Activated CD4-positive, CD25-positive, alpha-beta regulatory T cell treated with anti-CD3 and anti-CD28 coated beads, Interleukin-2, amount 50 U/mL, for 16 hours (primary cell): Measurements from ENCODE around the gene DNTT.

Experiments used
- DNase-seq: peaks from one replicate; pipeline ENCODE4 v3.0.0-alpha.2; 2020; ENCODE audit warnings: low read depth, low spot score

DNTT gene

DNA sequence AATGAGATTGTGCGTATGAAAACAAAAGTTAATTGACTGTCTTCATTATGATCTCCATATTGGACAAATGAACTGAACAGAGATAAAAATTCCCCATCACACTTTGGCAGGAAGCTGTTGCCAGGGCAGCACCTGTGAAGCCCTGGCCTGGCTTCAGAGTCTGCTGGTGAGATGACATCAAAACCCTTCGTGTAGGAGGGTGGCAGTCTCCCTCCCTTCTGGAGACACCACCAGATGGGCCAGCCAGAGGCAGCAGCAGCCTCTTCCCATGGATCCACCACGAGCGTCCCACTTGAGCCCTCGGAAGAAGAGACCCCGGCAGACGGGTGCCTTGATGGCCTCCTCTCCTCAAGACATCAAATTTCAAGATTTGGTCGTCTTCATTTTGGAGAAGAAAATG lies at the start of gene DNTT:
TSS of gene DNTT (plus strand) at position 205 of the 400 bp plus-strand sequence. CDS start at position 269, 64 bp downstream.
- no peak for DNase-seq

DNA sequence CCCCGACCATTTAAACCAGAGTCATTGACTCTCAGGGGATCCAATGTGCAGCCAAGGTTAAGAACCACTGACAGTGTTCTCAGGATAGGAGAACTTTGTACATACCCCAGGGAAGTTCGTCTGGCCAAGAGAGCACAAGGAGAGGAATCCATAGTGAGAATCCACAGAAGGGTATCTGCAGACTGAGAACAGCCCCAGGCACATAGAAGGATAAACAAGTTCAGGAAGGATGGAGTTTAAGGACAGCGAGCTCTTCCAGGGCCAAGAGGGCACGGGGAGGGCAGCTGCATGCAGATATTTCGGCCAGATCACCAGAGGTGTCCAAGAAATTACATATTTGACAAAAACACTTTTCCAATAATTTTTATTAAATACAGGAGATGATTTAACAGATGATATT lies 49.3 kb upstream of the DNTT start:
- DNase-seq = no peak

DNA sequence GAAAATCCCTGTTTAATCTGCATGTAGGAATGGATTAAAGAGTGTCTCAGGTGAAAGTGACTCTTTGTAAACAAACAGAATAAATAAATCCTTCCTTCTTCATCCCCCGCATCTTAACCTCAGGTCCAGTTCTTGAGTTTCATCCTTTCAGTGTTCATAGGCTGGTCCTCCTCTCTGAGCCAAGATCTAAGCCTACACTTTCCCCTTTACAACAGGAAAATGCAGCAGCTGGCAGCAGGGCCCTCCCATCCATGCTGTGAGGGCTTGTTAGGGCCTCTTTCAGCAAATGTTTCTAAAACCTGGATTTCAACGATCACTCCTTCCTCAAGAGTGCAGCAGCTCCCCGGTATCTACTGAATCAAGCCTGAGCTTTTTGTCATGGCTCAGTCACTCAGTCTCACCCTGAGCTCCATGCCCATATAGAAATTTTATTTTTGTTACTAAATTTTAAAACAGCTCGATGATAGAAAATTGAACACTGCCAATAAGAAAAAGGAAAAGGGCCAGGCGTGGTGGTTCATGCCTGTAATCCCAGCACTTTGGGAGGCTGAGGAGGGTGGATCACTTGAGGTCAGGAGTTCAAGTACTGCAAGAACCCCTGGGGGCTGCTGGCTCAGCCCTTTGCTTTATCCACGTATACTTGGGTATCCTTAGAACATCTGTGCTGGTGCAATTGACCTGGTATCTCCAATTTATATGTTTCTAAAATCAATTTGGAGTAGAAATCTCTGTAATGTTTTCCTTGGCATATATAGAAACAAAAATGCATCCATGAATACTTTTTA lies 48.5 kb upstream of the DNTT start:
- no peak for DNase-seq

DNA sequence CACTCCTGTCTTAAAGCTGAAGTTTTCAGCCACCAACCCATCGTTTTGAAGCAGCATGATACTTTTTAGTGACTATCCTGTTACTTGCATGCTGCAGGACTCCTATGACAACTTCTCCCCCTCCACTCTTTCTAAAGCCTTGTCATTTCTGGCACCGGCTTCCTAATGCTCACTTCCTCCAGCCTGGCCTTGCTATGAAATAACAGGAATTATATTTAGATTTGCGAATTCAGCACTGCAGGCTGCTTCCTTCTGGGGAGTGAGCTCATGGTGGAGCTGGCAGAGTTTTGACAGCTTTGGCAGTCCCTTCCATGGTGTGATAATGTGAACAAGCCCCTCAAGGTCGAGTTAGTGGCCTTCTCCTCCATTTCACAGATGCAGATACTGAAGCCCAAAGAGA lies 46.3 kb upstream of the DNTT start:
- no peak for DNase-seq

DNA sequence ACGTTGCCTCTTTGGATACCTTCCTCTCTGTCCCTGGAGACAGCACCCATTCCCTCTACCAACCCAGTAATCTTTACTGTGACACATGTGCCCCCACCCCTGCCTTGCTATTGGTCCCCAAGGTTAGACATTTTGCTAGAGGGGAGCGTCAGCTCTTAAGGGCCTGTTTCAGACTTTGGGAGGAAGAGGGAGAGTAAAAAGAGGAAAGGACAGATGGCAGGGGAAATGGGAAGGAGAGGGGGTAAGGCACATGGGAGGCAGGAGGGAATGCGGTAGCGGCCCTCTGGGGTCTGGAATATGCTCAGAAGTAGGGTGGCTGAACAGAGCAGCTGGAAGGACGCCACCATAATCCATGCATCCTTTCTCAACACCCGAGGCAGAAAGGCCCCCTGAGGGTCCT lies 45.1 kb upstream of the DNTT start:
- DNase-seq = no peak

DNA sequence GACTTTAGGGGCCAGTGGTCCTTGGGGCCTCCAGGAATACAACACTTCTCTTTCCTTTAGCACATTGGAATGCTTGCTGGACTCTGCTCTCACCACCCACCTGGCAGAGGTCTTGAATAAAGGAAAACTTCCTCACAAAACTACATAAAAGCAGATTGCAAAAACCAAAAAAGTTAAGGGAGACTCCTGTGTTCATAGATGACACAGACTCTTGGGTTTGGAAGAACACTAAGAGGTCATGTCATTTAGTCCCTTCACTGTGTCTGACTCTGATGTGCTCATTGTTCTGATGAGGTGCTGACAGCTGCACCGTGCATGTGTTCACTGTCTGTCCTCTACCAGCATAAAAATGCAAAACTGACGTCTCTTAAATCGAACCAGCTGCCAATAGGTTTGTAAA lies 44.2 kb upstream of the DNTT start:
- no peak for DNase-seq

DNA sequence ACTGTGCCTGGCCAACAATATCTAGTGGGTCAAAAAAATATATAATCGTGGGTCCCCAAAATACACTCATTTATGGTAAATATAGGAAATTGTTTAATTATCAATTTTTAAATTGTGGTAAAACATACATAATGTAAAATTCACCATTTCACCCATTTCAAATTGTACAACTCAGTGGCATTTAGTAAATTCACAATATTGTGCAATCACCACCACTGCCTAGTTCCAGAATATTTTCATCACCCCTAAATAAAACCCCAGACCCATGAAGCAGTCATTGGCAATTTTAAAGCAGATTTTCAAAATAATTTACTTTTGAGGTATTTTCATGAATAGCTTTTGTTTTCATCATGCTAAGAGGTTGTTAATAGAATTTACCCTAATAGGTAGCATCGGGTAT lies 43.1 kb upstream of the DNTT start:
- no peak for DNase-seq

- DNase-seq = no peak
Observed at GRCh38 chr10:96261930-96262329, 42.3 kb upstream of the DNTT start.

DNA sequence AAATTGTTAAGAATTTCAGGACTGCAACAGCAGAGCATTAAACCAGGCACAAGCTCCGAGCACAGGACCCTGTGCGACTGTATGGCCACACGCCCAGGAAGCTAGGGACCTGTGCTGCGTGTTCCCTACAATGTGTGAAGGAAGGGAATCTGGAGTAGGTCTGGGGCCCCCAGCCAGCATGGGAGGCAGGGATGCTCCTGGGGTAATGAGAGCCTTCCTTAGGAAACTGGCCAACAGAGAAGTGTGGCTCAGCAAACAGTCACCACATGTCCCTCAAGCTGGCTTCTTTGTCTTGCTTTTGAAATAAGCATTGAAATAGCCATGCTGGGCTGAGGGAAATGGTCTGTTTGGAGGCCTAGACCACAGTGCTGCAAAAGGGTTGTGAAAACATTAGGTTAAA lies 41.1 kb upstream of the DNTT start:
- no peak for DNase-seq

- no peak for DNase-seq
Observed at GRCh38 chr10:96263669-96264068, 40.6 kb upstream of the DNTT start.

DNA sequence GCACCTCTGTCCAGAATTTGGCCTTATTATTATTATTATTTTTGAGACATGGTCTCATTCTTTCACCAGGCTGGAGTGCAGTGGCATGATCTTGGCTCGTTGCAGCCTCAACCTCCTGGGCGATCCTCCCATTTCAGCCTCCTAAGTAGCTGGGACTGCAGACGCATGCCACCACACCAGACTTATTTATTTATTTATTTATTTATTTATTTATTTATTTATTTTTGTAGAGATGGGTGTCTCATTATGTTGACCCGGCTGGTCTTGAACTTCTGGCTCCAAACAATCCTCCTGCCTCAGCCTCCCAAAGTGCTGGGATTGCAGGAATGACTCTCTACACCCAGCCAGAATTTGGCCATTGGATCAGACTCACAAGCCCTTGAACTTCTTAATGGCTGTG lies 39.3 kb upstream of the DNTT start:
- DNase-seq = no peak

- DNase-seq = no peak
Observed at GRCh38 chr10:96266118-96266770, 38.0 kb upstream of the DNTT start.

GRCh38 chr10:96267234-96267705 lies 37.0 kb upstream of the DNTT start:
- no peak for DNase-seq

DNA sequence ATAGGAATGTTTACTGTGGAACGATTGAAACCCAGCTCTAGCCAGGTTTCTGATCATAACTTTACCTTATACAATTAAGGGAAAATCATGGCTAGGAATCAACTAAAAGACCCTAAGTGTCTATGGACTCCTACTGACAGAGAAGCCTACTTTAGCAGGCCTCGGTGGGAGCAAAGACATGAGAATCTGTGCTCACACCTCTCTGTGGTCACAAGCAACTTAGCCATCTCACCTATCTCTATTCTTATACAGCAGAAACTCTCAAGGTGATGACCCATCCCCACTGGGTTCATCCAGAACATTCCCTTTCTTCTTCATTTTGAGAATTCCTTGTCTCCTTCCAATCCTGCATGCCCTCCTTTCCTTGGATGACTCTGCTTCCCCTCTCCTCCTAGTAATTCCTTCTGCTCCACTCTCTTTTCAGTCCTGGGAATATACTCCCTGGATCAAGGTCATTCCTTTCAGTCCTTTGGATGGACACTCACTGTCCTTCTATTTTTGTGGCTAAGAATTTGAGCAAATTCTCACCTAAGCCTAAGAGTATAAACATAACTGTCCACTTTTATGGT lies 35.8 kb upstream of the DNTT start:
- no peak for DNase-seq

GRCh38 chr10:96269438-96270300 lies 34.6 kb upstream of the DNTT start:
- no peak for DNase-seq

GRCh38 chr10:96270571-96270970 lies 33.7 kb upstream of the DNTT start:
- DNase-seq = no peak

DNA sequence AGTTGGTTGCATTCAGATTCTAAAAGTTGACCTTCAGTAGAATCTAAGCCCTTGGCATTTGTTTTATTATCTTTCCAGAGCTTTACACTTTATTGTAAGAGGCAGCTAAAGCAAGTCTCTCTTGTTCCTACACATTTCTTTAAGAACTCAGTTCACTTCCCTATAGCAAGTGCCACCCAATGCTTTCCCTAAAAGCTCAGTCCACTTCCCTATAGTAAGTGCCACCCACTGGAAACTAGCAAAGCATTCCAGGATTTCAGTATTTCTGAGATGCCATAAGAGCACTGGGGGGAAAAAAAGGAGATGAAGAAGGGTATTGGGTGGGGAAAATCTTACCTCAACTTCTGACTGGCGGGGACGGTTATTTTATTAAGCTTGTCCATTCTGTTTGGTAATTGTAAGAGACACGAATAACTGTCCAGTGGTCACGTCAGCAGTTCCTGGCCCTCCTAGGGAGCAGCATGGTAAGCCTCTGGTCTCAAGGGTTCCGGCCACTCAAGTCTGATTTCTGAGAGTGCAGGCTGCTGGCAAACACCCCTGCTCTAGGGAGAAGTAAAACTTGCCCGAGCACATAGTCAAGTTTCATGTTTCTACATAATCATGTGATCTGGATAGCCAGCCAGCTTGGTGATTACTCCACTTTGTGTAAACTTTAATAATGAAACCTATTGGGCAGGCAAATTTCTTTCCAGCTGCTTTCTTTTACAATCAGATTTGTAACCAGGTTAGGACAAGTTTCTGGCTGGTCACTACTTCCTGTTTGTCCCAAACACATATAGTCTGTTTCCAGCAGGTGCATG lies 33.0 kb upstream of the DNTT start, which contains the start of gene BLNK:
TSS of gene BLNK (minus strand) at position 554 of the 800 bp plus-strand sequence. CDS start at position 383, 171 bp downstream.
- no peak for DNase-seq

GRCh38 chr10:96272316-96273280 lies 31.6 kb upstream of the DNTT start:
- no peak for DNase-seq

DNA sequence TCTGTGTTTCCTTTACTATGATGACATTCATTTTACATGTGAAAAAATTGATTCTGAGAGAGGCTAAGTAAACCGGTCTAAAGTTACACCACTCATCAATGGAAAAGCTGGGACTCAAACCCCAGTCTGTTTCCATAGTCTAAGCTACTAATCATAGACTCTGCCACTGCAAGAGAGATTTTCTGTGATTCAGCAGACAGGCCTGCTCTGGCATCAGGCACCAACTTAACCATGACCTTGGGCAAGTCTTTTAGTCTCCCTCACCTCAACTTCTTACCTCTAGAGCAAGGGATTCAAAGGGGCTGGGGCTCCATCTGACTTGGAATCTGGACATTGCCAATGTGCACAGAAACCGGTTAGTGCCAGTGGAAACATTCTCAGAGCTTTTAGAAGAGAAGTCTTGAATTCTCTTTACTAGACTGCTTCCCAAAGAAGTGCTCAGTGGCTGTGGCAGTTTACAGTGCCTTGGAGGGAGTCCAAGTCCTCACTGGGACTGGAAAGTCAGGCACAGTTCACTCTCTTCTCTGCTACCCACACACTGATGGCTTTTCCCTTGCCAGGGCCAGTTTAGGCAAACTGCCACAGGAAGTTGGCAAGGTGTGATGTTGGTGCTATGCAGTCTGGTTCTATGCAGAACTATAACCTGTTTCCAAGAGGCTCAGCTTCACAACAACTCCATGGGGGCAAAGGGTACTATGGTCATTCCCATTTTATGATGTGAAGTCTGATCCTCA lies 28.4 kb upstream of the DNTT start:
- DNase-seq = no peak
